Uterus (tissue), 2 donors: ENCODE measurements around the gene L2HGDH.

Experiments used
- POLR2A ChIP-seq, 2 donors: fragments of 450-650 bp; IDR thresholded peaks; one replicate each; pipeline ENCODE4 v1.6.1; 2016; ENCODE audit warnings: antibody characterized with exemption in 2 of 2, mild to moderate bottlenecking in 1 of 2, moderate library complexity in 1 of 2
- TF ChIP-seq, protein P1 (sequence below), 4 experiments: fragments of 200-600 bp in 2 of 4; fragments of 450-650 bp in 2 of 4; sonication (generic) in 2 of 4; IDR thresholded peaks; one replicate each; pipeline ENCODE4 v1.5.1; 2016 to 2019; ENCODE audit warnings: antibody characterized with exemption in 4 of 4, mild to moderate bottlenecking in 2 of 4, moderate library complexity in 1 of 4

DNA sequence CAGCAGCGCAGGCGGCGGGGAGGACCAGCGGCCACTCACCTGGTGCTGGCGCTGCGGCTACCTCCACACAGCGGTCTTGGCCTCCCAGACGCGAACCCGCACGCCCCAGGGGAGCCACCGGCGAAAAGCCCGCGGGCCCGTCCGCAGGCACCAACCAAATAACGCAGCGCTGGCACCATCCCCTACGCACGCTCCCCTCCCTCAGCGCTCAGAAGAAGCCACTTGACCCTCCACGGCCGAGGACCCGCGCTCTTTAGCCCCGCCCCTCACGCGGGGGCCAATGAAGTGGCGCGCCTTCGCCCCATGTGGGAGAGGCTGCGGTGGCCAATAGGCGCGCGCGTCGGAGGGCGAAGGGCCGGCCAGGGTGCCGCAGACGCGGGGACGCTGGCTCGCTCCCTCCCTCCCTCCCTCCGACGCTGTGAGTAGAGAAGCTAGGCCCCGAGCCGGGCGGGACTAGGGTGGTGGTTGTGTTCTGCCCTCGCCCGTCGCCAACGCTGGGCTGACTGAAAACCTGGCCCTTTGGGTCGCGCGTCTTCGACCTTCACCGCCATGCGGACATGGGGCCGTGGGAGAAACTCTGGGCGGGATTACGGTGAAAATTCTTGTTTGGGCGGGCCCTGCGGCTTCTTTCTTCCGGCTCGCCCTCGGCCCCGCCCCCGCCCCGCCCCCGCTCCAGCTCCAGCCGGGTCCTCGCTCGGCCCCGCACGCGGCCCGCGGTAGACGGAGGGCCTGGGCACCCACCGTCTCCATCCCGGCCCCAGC lies at the start of gene L2HGDH, which contains the start of gene DMAC2L:
- TF ChIP-seq POLR2A (IDR thresholded peaks at IDR 0.05): peak; percentile 55 to 81
- TF ChIP-seq, protein P1, sequence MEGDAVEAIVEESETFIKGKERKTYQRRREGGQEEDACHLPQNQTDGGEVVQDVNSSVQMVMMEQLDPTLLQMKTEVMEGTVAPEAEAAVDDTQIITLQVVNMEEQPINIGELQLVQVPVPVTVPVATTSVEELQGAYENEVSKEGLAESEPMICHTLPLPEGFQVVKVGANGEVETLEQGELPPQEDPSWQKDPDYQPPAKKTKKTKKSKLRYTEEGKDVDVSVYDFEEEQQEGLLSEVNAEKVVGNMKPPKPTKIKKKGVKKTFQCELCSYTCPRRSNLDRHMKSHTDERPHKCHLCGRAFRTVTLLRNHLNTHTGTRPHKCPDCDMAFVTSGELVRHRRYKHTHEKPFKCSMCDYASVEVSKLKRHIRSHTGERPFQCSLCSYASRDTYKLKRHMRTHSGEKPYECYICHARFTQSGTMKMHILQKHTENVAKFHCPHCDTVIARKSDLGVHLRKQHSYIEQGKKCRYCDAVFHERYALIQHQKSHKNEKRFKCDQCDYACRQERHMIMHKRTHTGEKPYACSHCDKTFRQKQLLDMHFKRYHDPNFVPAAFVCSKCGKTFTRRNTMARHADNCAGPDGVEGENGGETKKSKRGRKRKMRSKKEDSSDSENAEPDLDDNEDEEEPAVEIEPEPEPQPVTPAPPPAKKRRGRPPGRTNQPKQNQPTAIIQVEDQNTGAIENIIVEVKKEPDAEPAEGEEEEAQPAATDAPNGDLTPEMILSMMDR (IDR thresholded peaks at IDR 0.05): no peak
